Trophoblast cell (in vitro differentiated cells and primary cell): Measurements from ENCODE around the gene NLK.

Experiments
- DNase-seq, 2 donors: peaks; one replicate each; pipeline ENCODE4 v3.0.0-alpha.2; 2016
- H2AFZ ChIP-seq: 2 replicates; pipeline ENCODE4 v1.6.1; 2013; ENCODE audit warnings: low read length, moderate library complexity, mild to moderate bottlenecking; ENCODE audit not compliant: insufficient read depth, poor library complexity
- H2AK5ac ChIP-seq: 2 replicates; pipeline ENCODE4 v1.6.1; 2013; ENCODE audit warnings: mild to moderate bottlenecking, low read length
- H2BK120ac ChIP-seq: 2 replicates; pipeline ENCODE4 v1.6.1; 2013; ENCODE audit warnings: low read length, mild to moderate bottlenecking, moderate library complexity; ENCODE audit not compliant: insufficient read depth, poor library complexity
- H2BK12ac ChIP-seq: 2 replicates; pipeline ENCODE4 v1.6.1; 2013; ENCODE audit warnings: mild to moderate bottlenecking, low read length, moderate library complexity
- H2BK5ac ChIP-seq: 2 replicates; pipeline ENCODE4 v1.6.1; 2013; ENCODE audit warnings: low read length, low read depth, moderate library complexity, mild to moderate bottlenecking; ENCODE audit not compliant: poor library complexity
- H3K14ac ChIP-seq: 2 replicates; pipeline ENCODE4 v1.6.1; 2013; ENCODE audit warnings: mild to moderate bottlenecking, low read length
- H3K18ac ChIP-seq: 2 replicates; pipeline ENCODE4 v1.6.1; 2013; ENCODE audit warnings: mild to moderate bottlenecking, low read length
- H3K23ac ChIP-seq: 2 replicates; pipeline ENCODE4 v1.6.1; 2013; ENCODE audit warnings: low read length
- H3K27ac ChIP-seq: 2 replicates; pipeline ENCODE4 v1.5.1; 2013; ENCODE audit warnings: low read depth, mild to moderate bottlenecking, inconsistent platforms, low read length, moderate library complexity
- H3K27me3 ChIP-seq: 2 replicates; pipeline ENCODE4 v1.6.1; 2013; ENCODE audit warnings: inconsistent platforms, mild to moderate bottlenecking, low read length, moderate library complexity; ENCODE audit not compliant: insufficient read depth
- H3K36me3 ChIP-seq, 2 experiments: 1 replicate in 1 of 2; 2 replicates in 1 of 2; pipeline ENCODE4 v1.6.1; 2013; ENCODE audit warnings: low read length in 2 of 2, mild to moderate bottlenecking in 2 of 2, moderate library complexity in 1 of 2; ENCODE audit not compliant: insufficient read depth in 2 of 2, control insufficient read depth in 1 of 2
- H3K4ac ChIP-seq: 2 replicates; pipeline ENCODE4 v1.6.1; 2013; ENCODE audit warnings: low read depth, mild to moderate bottlenecking, low read length, moderate library complexity
- H3K4me1 ChIP-seq, 2 experiments: 1 replicate in 1 of 2; 2 replicates in 1 of 2; pipeline ENCODE4 v1.6.1; 2013; ENCODE audit warnings: low read length in 2 of 2, mild to moderate bottlenecking in 2 of 2, moderate library complexity in 1 of 2; ENCODE audit not compliant: insufficient read depth in 2 of 2, control insufficient read depth in 1 of 2
- H3K4me2 ChIP-seq: 2 replicates; pipeline ENCODE4 v1.6.1; 2013; ENCODE audit warnings: inconsistent platforms, mild to moderate bottlenecking, low read length, moderate library complexity
- H3K4me3 ChIP-seq: 2 replicates; pipeline ENCODE4 v1.5.1; 2013; ENCODE audit warnings: mild to moderate bottlenecking, low read depth, low read length, inconsistent platforms
- H3K79me1 ChIP-seq: one replicate; pipeline ENCODE4 v1.6.1; 2013; ENCODE audit warnings: low read length
- H3K79me2 ChIP-seq: 2 replicates; pipeline ENCODE4 v1.6.1; 2013; ENCODE audit warnings: low read length, mild to moderate bottlenecking; ENCODE audit not compliant: control insufficient read depth, insufficient read depth, poor library complexity
- H3K9ac ChIP-seq: 2 replicates; pipeline ENCODE4 v1.6.1; 2013; ENCODE audit warnings: mild to moderate bottlenecking, low read length
- H3K9me3 ChIP-seq: 2 replicates; pipeline ENCODE4 v1.6.1; 2013; ENCODE audit warnings: low read depth, mild to moderate bottlenecking, control low read depth, inconsistent platforms, low read length; ENCODE audit not compliant: insufficient read depth
- H4K12ac ChIP-seq: 2 replicates; pipeline ENCODE4 v1.6.1; 2013; ENCODE audit warnings: low read depth, mild to moderate bottlenecking, low read length, moderate library complexity
- H4K8ac ChIP-seq: 2 replicates; pipeline ENCODE4 v1.6.1; 2013; ENCODE audit warnings: low read depth, mild to moderate bottlenecking, low read length, moderate library complexity
- H4K91ac ChIP-seq: one replicate; pipeline ENCODE4 v1.6.1; 2013; ENCODE audit warnings: low read depth, mild to moderate bottlenecking, low read length, moderate library complexity
- WGBS: extraction: QIAGEN DNeasy Blood & Tissue Kit; methylation state at CpG from one replicate; pipeline ENCODE4 v1.1.7; 2013; ENCODE audit warnings: missing lambda C conversion rate; ENCODE audit not compliant: insufficient read length, insufficient coverage; ENCODE audit errors: extremely low coverage; 5-methylcytosine and 5-hydroxymethylcytosine counted together

The NLK gene

DNA sequence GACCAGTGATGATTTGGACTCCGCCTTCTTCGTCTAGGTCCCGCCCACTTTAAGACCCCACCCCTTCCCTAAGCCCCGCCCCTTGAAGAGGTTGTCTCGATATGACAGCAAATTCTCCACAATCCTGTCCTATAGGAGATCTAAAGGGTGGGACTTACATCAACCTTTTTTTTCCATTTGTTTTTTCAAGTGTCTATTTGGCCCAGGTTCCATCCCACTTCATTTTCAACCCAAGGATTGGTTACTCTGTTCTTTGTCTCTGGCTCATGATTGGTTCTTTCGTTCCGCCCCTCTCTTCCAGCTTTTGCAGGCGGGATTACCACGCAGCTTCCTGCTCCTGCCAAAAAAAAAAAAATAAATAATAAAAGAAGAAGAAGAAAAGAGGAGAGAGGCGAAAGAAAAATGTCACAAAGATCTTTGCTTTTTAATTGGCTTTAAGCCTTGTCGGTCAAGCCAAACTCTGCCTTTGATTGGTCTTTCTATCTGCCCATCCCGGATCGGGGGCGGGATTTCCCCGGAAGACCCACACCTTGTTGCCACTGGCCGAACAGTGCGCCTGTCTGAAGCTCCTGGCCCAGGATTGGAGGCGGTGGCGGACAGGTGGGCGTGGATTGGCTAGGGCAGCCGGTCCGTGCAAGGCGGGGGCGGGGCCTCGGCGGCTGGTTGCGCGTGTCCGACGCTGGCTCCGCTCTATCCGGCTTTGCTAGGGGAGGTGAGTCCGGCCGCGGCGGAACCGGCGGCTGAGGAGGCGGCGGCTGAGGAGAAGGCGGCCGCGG is 1.2 kb upstream of the NLK start:
- H4K8ac ChIP-seq, result peak overlapping the region; percentile 77
- peak overlapping the region; percentile 90 for H3K4me3 ChIP-seq
- peak overlapping the region; percentile 75 for H2AFZ ChIP-seq
- H4K12ac ChIP-seq, result no peak overlapping the region
- H3K4ac ChIP-seq, result no peak overlapping the region
- no peak overlapping the region for H4K91ac ChIP-seq
- H3K4me2 ChIP-seq, result no peak overlapping the region
- no peak overlapping the region for H2BK120ac ChIP-seq
- peaks cover 2 to 3% of the 10 kb centered on the region in 2 experiments for H3K36me3 ChIP-seq
- H3K79me1 ChIP-seq, result peaks cover 3% of the 10 kb centered on the region
- H3K9ac ChIP-seq, result no peak overlapping the region
- H3K79me2 ChIP-seq, result peaks cover 9% of the 10 kb centered on the region
- H3K27ac ChIP-seq, result peak overlapping the region; percentile 71
- no peak overlapping the region for H3K23ac ChIP-seq
- peak; percentile 100 for DNase-seq
- no peaks in the 10 kb centered on the region for H3K9me3 ChIP-seq
- no peak overlapping the region for H2AK5ac ChIP-seq
- H2BK5ac ChIP-seq, result no peak overlapping the region
- H3K18ac ChIP-seq, result no peak overlapping the region
- no CpG with 5 or more reads among the region's 43 CpGs for WGBS
- H2BK12ac ChIP-seq, result no peak overlapping the region
- H3K14ac ChIP-seq, result no peak overlapping the region
- peaks cover 9 to 12% of the 10 kb centered on the region in 2 experiments for H3K4me1 ChIP-seq
- H3K27me3 ChIP-seq, result no peaks in the 10 kb centered on the region

DNA sequence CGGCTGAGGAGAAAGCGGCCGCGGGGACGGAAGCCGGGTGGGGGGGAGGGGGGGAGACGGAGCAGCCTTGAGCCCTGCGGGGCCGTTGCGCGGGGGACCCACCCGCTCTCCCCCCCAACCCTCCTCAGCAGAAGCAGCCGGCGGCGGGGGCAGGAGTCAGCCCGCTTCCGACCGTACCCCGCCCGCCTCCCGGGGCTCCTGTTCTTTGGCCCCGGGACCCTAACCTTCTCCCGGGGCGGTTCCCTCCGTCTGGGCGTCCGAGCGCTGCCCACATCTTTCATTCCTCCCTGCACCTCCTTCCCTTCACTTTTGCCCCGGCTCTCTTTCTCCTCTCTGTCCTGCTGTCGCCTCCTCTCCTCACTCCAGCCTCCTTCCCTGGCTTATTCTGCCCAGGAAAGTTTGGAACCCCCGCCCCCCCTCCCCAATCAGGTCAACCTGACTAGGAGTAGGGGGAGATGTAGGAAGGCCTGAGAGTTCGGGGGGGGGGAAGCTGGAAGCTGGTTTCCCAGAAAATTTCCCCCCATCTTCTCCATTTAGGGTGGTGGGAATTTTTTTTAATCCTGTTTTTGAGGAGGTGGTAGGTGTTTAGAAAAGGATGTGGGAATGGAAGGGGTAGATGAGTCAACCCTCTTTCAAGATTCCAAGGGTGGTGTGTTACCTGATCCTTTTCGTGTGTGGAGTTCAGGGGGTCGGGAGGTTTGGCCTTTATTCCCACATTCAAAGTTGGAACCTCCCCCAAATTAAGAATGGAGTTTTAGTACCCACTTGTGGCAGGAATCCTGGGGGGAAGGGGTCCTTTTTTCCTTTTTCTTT is 427 bp upstream of the NLK start:
- H3K27me3 ChIP-seq, result no peaks in the 10 kb centered on the region
- peak overlapping the region; percentile 98 for H3K9ac ChIP-seq
- H3K4me3 ChIP-seq, result peak overlapping the region; percentile 90
- H4K12ac ChIP-seq, result peak overlapping the region; percentile 68
- no peak overlapping the region for H3K23ac ChIP-seq
- peaks cover 2 to 3% of the 10 kb centered on the region in 2 experiments for H3K36me3 ChIP-seq
- H3K79me2 ChIP-seq, result peaks cover 9% of the 10 kb centered on the region
- no peaks in the 10 kb centered on the region for H3K9me3 ChIP-seq
- peak overlapping the region; percentile 77 for H4K8ac ChIP-seq
- no peak for DNase-seq
- peak overlapping the region; percentile 94 for H3K4ac ChIP-seq
- peaks cover 3% of the 10 kb centered on the region for H3K79me1 ChIP-seq
- peaks cover 9 to 12% of the 10 kb centered on the region in 2 experiments for H3K4me1 ChIP-seq
- WGBS, result no CpG with 5 or more reads among the region's 34 CpGs
- H4K91ac ChIP-seq, result peak overlapping the region; percentile 82
- peak overlapping the region; percentile 30 for H2AK5ac ChIP-seq
- H2BK120ac ChIP-seq, result peak overlapping the region; percentile 75
- peak overlapping the region; percentile 81 for H2AFZ ChIP-seq
- H2BK5ac ChIP-seq, result peak overlapping the region; percentile 84
- peak overlapping the region; percentile 87 for H3K18ac ChIP-seq
- peak overlapping the region; percentile 70 for H3K4me2 ChIP-seq
- H3K14ac ChIP-seq, result peak overlapping the region; percentile 90
- peak overlapping the region; percentile 71 for H3K27ac ChIP-seq
- no peak overlapping the region for H2BK12ac ChIP-seq

DNA sequence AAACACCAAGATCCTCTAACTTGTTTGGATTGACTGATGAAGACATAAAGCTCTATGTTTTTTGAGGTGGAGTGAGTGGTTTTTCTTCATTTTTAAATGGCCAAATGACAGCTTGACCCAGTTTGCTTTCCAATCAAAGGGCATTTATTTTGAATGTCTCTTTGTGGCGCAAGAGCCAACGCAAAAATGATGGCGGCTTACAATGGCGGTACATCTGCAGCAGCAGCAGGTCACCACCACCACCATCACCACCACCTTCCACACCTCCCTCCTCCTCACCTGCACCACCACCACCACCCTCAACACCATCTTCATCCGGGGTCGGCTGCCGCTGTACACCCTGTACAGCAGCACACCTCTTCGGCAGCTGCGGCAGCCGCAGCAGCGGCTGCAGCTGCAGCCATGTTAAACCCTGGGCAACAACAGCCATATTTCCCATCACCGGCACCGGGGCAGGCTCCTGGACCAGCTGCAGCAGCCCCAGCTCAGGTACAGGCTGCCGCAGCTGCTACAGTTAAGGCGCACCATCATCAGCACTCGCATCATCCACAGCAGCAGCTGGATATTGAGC is 329 bp downstream of the NLK start:
- no peak overlapping the region for H3K14ac ChIP-seq
- peak overlapping the region; percentile 70 for H3K4me2 ChIP-seq
- peaks cover 3% of the 10 kb centered on the region for H3K79me1 ChIP-seq
- peaks cover 9% of the 10 kb centered on the region for H3K79me2 ChIP-seq
- no peaks in the 10 kb centered on the region for H3K9me3 ChIP-seq
- H2BK12ac ChIP-seq, result no peak overlapping the region
- H3K4me3 ChIP-seq, result no peak overlapping the region
- peaks cover 9 to 12% of the 10 kb centered on the region in 2 experiments for H3K4me1 ChIP-seq
- H4K91ac ChIP-seq, result no peak overlapping the region
- no peak overlapping the region for H2AFZ ChIP-seq
- H3K18ac ChIP-seq, result no peak overlapping the region
- WGBS, result no CpG with 5 or more reads among the region's 16 CpGs
- H4K12ac ChIP-seq, result no peak overlapping the region
- H2BK120ac ChIP-seq, result no peak overlapping the region
- no peak overlapping the region for H2AK5ac ChIP-seq
- H3K4ac ChIP-seq, result peak overlapping the region; percentile 1
- H3K36me3 ChIP-seq, result peaks cover 2 to 3% of the 10 kb centered on the region in 2 experiments
- no peak for DNase-seq
- no peak overlapping the region for H3K23ac ChIP-seq
- no peak overlapping the region for H2BK5ac ChIP-seq
- no peak overlapping the region for H3K27ac ChIP-seq
- H3K9ac ChIP-seq, result no peak overlapping the region
- no peak overlapping the region for H4K8ac ChIP-seq
- H3K27me3 ChIP-seq, result no peaks in the 10 kb centered on the region

- no peak overlapping the region for H2AFZ ChIP-seq
- peak overlapping the region; percentile 70 for H3K4me2 ChIP-seq
- H3K18ac ChIP-seq, result peak overlapping the region; percentile 23
- H3K36me3 ChIP-seq, result peaks cover 2 to 3% of the 10 kb centered on the region in 2 experiments
- no peak overlapping the region for H2AK5ac ChIP-seq
- H4K8ac ChIP-seq, result no peak overlapping the region
- H3K27ac ChIP-seq, result no peak overlapping the region
- no peaks in the 10 kb centered on the region for H3K9me3 ChIP-seq
- no peak overlapping the region for H4K91ac ChIP-seq
- no peak overlapping the region for H3K4me3 ChIP-seq
- no peak for DNase-seq
- no peak overlapping the region for H2BK12ac ChIP-seq
- peaks cover 9 to 12% of the 10 kb centered on the region in 2 experiments for H3K4me1 ChIP-seq
- no peak overlapping the region for H2BK120ac ChIP-seq
- H3K79me2 ChIP-seq, result peaks cover 9% of the 10 kb centered on the region
- H3K23ac ChIP-seq, result no peak overlapping the region
- WGBS, result no CpG with 5 or more reads among the region's 3 CpGs
- H3K27me3 ChIP-seq, result no peaks in the 10 kb centered on the region
- peaks cover 3% of the 10 kb centered on the region for H3K79me1 ChIP-seq
- no peak overlapping the region for H3K9ac ChIP-seq
- H3K14ac ChIP-seq, result no peak overlapping the region
- peak overlapping the region; percentile 85 for H3K4ac ChIP-seq
- H2BK5ac ChIP-seq, result no peak overlapping the region
- no peak overlapping the region for H4K12ac ChIP-seq
Measured at GRCh38 chr17:28043296-28043695, 819 bp downstream of the NLK start.
